ENCODE measurements around the gene MED12L. TPM values are rescaled to one million over a fixed set of nuclear protein-coding genes. Genes with fewer than 3 reads are reported as not detected.

MED12L gene
- total RNA-seq, 1 experiment from 2014 or later, result 14.9 TPM

DNA sequence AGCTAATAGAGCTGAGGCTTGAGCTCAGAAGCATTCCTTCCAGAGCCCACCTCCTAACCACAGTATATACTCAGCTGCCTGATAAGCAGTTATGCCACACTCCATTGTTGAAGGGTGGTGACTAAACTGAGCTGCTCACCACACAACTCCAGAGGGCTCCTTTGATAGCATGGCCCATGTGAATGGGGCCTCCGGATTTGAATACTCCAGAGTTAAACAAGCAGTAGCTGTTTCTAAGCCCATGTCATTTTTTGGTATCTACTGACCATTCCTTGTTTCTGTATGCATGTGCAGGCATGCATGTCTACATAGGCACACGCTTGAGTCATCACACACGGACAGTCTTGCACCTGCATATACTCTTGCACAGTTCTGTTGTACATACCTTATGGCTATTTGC, 346.5 kb downstream of the MED12L start:
- Histone ChIP-seq H4K91ac (ENCODE audit: insufficient read length, low read depth, low read length) (no peak overlapping the region), H3K27ac (ENCODE audit: insufficient read length, low read depth, low read length) (no peak overlapping the region), H3K9me3 (ENCODE audit: control insufficient read depth, low read depth, low read length) (no peaks in the 10 kb centered on the region), H3K23me2 (ENCODE audit: insufficient read length, low read depth, low read length, poor library complexity, severe bottlenecking) (no peaks in the 10 kb centered on the region), H4K8ac (replicated peaks; ENCODE audit: insufficient read length, low read depth, low read length) (no peak overlapping the region), H3K56ac (ENCODE audit: insufficient read length, low read depth, low read length) (no peak overlapping the region), H3K4me1 (ENCODE audit: insufficient read depth, low read length) (0 out of 2 replicates have a peak, but pooled peaks cover 6% of the 10 kb centered on the region), H3K79me1 (ENCODE audit: insufficient read depth, low read depth, low read length, poor library complexity, severe bottlenecking) (no peaks in the 10 kb centered on the region), H3K27me3 (ENCODE audit: insufficient read depth, low read length) (no peaks in the 10 kb centered on the region; the same call in 1 of the 2 replicates), H2BK12ac (ENCODE audit: insufficient read length, low read depth, low read length) (no peak overlapping the region), H3T11ph (ENCODE audit: low read length) (no peak overlapping the region), H3K9ac (ENCODE audit: extremely low read depth, insufficient read length, low read length) (no peak overlapping the region), H2BK15ac (ENCODE audit: low read depth, low read length) (no peak overlapping the region), H3K18ac (ENCODE audit: insufficient read length, low read depth, low read length) (no peak overlapping the region), H4K20me1 (ENCODE audit: control insufficient read depth, insufficient read depth, insufficient read length) (no peaks in the 10 kb centered on the region), H3K79me2 (ENCODE audit: insufficient read depth, low read length) (no peaks in the 10 kb centered on the region), H4K5ac (ENCODE audit: insufficient read length, low read depth, low read length) (no peak overlapping the region), H2AFZ (ENCODE audit: low read length) (no peak overlapping the region), H3K4ac (ENCODE audit: low read depth, low read length) (no peak overlapping the region), H3K4me2 (ENCODE audit: insufficient read depth, insufficient read length, low read length) (no peak overlapping the region), H3K23ac (ENCODE audit: insufficient read length, low read depth, low read length) (no peak overlapping the region), H3K14ac (ENCODE audit: insufficient read depth, low read length) (no peak overlapping the region), H2AK5ac (ENCODE audit: insufficient read length, low read length) (no peak overlapping the region), H2BK5ac (ENCODE audit: insufficient read length, low read length) (no peak overlapping the region), H2BK20ac (ENCODE audit: low read depth, low read length, poor library complexity, severe bottlenecking) (no peak overlapping the region), H2BK120ac (ENCODE audit: low read depth, low read length, poor library complexity, severe bottlenecking) (no peak overlapping the region)
- WGBS (ENCODE audit: extremely low coverage, insufficient read length, low lambda C conversion rate), result no CpG with 5 or more reads among the region's 3 CpGs
- Mint-ChIP-seq H3K9me3 (peaks cover 0 to 5% of the 10 kb centered on the region in 2 experiments; a peak in 3 of 5 replicates), H3K27me3 (ENCODE audit: low read depth) (no peaks in the 10 kb centered on the region; the same call in none of the 2 replicates), H3K4me1 (peaks cover 24 to 25% of the 10 kb centered on the region in 2 experiments), H3K27ac (no peak overlapping the region), H3K36me3 (ENCODE audit: insufficient read depth in 1 of 3, low read depth in 3 of 3) (peaks cover 10 to 24% (median 15%) of the 10 kb centered on the region in 3 experiments), H3K4me3 (no peak overlapping the region)
- no peak for DNase-seq
- TF ChIP-seq, protein P1, sequence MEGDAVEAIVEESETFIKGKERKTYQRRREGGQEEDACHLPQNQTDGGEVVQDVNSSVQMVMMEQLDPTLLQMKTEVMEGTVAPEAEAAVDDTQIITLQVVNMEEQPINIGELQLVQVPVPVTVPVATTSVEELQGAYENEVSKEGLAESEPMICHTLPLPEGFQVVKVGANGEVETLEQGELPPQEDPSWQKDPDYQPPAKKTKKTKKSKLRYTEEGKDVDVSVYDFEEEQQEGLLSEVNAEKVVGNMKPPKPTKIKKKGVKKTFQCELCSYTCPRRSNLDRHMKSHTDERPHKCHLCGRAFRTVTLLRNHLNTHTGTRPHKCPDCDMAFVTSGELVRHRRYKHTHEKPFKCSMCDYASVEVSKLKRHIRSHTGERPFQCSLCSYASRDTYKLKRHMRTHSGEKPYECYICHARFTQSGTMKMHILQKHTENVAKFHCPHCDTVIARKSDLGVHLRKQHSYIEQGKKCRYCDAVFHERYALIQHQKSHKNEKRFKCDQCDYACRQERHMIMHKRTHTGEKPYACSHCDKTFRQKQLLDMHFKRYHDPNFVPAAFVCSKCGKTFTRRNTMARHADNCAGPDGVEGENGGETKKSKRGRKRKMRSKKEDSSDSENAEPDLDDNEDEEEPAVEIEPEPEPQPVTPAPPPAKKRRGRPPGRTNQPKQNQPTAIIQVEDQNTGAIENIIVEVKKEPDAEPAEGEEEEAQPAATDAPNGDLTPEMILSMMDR (conservative IDR thresholded peaks at IDR 0.05), result no peak

Measured in H9 (cell line).